Raji (cell line): ENCODE measurements around the gene CCNY.

ENCODE experiments used
- POLR2A ChIP-seq: IDR thresholded peaks from 2 replicates; pipeline ENCODE4 v1.6.1; 2011; ENCODE audit warnings: low read depth, low read length, control low read depth; ENCODE audit not compliant: insufficient read depth

The CCNY gene

GRCh38 chr10:35585356-35585755, 249.0 kb downstream of the CCNY start:
- no peak for TF ChIP-seq POLR2A

- no peak for TF ChIP-seq POLR2A
Observed at GRCh38 chr10:35585903-35586535, 249.7 kb downstream of the CCNY start.

- TF ChIP-seq POLR2A, result no peak
Observed at GRCh38 chr10:35588836-35589235, 252.5 kb downstream of the CCNY start.

- TF ChIP-seq POLR2A, result no peak
Observed at GRCh38 chr10:35592441-35592840, 256.1 kb downstream of the CCNY start.

DNA sequence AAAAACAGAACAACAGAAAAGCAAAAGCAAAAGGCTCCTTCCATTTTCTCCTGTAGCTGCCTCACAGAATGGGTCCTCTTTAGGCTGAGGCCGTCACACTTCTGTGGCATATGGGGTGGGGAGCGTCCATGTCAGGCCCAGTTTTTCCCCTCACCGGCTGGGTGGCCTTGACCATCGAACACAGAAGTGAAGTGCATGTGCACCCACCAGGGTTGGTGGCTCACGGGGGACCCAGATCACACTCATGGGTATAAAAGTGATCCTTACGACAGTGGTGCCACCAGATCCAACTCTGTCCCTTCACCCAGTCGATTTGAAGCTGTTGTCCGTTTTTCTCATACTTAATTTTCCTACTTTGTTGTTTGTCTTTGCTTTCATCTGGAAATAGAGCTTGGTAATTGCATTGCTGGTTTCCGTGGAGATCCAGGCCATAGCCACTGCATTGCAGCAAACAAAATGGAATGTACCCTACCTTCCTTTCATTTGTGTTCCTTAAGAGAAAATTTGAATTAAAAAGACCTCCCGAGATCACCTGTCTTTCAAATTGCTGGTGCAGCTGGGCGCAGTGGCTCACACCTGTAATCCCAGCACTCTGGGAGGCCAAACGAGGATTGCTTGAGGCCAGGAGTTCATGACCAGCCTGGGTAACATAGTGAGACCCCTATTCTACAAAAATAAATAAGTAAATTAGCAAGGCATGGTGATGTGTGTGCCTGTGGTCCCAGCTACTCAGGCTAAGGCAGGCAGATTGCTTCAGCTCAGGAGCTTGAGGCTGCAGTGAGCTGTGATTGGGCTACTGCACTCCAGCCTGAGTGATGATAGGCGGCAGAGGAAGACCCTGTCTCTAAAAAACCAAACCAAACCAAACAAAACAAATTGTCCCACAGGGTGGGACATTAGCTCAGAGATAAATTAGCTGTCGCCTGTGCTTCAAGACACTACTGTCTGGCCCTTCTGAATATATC, 258.1 kb downstream of the CCNY start:
- no peak for TF ChIP-seq POLR2A

- no peak for TF ChIP-seq POLR2A
Observed at GRCh38 chr10:35595106-35595505, 258.8 kb downstream of the CCNY start.

- TF ChIP-seq POLR2A, result no peak
Observed at GRCh38 chr10:35598379-35598778, 262.1 kb downstream of the CCNY start.

GRCh38 chr10:35600193-35600592, 263.9 kb downstream of the CCNY start:
- TF ChIP-seq POLR2A, result no peak

DNA sequence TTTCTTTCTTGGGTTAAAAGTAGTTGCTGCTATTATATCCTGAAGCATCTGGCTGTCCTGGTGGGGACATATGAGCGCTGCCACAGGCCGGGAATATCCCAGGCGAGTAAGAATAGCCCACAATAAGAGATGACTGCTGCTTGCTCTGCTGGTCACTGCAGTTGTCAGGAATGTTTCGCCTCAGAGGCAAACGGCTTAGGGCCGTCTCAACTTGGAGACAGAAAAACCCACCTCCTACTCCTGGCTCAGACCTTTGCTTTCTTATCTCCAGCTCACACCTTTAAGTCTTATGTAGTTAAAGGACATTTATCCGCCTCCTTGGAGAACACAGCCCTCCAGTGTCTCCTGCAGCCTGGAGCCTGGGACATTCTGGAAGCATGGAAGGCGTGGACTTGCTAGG, 268.9 kb downstream of the CCNY start, which contains the start of gene GJD4:
TSS of gene GJD4 (plus strand) at position 151 of the 400 bp plus-strand sequence. CDS start at position 378, 227 bp downstream.
- TF ChIP-seq POLR2A, result no peak

DNA sequence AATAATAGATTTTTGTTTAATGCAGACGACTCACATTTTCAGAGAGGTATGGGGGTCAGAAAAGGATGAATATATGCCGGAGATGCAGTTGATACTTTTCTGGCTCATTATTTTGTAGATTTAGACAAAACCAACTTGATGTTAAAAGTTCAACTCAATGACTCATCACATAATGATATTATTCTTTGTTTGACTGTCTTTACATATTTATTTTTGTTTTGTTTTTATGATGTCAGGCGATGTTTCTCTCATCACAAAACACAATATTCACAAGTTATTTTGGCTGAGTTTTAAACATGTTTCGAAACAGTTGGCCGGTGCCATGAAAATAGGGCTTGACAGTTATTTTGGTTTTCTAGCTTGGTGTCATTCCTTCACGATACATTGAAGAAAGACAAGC, 270.1 kb downstream of the CCNY start:
- no peak for TF ChIP-seq POLR2A

DNA sequence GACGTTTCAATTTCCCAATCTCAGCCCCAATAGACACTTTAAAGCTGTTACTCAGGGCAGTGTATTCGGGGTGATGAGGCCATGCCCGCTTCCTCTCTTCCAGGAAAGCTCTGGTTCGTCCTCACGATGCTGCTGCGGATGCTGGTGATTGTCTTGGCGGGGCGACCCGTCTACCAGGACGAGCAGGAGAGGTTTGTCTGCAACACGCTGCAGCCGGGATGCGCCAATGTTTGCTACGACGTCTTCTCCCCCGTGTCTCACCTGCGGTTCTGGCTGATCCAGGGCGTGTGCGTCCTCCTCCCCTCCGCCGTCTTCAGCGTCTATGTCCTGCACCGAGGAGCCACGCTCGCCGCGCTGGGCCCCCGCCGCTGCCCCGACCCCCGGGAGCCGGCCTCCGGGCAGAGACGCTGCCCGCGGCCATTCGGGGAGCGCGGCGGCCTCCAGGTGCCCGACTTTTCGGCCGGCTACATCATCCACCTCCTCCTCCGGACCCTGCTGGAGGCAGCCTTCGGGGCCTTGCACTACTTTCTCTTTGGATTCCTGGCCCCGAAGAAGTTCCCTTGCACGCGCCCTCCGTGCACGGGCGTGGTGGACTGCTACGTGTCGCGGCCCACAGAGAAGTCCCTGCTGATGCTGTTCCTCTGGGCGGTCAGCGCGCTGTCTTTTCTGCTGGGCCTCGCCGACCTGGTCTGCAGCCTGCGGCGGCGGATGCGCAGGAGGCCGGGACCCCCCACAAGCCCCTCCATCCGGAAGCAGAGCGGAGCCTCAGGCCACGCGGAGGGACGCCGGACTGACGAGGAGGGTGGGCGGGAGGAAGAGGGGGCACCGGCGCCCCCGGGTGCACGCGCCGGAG, 271.4 kb downstream of the CCNY start:
- TF ChIP-seq POLR2A, result no peak

GRCh38 chr10:35608328-35608672, 272.0 kb downstream of the CCNY start:
- no peak for TF ChIP-seq POLR2A

DNA sequence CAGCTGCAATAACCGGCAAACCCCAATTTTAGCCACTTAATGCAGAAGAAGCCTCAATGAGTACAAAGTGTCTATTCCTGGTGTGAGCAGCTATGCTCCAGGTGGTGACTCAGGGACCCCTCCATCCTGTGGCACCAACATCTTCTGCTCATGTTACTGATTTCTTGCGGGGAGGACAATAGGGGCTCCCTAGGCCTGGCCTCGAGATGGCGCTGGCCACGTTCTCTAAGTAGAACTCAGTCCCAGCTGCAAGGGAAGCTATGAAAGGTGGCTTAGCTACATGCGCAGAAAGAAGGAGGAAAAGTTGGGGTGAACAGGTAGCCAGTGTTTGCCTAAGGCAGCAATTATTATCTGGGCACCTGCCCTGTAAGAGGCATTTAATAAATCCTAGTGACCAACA, 275.4 kb downstream of the CCNY start:
- TF ChIP-seq POLR2A, result no peak

- TF ChIP-seq POLR2A, result no peak
Observed at GRCh38 chr10:35612385-35613106, 276.2 kb downstream of the CCNY start.

DNA sequence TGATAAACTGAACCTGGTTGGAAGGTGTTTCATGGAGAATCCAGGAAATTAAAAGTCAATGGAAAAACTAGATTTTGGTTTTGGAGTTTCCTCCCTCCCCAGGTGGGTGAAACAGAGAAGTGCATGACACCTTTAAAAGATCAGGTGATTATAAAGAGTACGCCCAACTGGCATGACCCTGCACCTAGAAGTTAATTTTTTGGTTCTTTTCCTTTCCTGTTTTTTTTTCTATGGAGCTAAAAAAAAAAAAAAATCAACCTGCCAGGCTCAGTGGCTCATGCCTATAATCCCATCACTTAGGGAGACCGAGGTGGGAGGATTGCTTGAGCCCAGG, 276.8 kb downstream of the CCNY start:
- no peak for TF ChIP-seq POLR2A
